ENCODE results near the gene NR1H4.
"Not testable (repeated sequence)": the region's sequence is repeated elsewhere in the genome, so short reads cannot be mapped to it uniquely, and the experiment has no call there.

NR1H4 gene

GRCh38 chr12:100518376-100518775 lies 44.7 kb downstream of the NR1H4 start:
- no peak for DNase-seq (ENCODE audit: low read depth)

- no peak for DNase-seq (ENCODE audit: low read depth)
These were observed 46.5 kb downstream of the NR1H4 start for GRCh38 chr12:100520048-100520769.

DNA sequence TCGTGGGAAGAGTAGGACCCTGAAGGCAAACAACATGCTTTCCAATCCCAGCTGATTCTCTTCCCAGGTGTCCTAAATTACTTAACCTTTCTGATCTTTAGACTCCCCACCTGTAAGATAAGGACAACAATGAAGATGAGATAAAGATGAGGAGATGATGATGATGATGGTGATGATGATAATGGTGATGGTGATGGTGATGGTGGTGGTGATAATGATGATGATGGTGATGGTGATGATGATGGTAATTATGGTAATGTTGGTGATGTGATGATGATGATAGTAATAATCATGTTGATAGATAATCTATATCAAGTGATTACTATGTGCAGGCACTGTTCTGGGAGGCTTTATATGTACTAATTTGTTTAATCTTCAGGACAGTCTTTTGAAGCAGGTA lies 48.3 kb downstream of the NR1H4 start:
- DNase-seq (ENCODE audit: low read depth), result no peak

GRCh38 chr12:100528034-100528433 lies 54.4 kb downstream of the NR1H4 start:
- no peak for DNase-seq (ENCODE audit: low read depth)

- DNase-seq (ENCODE audit: low read depth), result no peak
These were observed 54.9 kb downstream of the NR1H4 start for GRCh38 chr12:100528471-100529127.

- no peak for DNase-seq (ENCODE audit: low read depth)
These were observed 56.2 kb downstream of the NR1H4 start for GRCh38 chr12:100529756-100530350.

DNA sequence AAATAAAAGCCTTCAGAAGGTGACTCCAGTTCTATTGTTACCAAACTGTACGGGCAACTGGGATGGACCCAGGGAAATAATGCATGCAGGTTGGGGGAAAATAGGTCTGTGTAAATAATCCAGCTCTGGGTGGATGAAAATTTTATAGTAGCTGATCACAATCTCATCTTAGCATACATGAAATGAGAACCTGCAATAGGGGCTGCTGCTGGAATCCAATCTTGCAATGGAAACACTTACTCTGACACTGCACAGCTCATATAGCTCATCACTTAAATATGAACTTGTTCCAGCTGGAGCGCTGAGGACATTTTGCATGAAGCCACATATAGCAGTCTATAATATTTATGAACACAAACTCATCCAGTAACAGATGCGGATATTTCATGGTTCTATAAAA lies 59.7 kb downstream of the NR1H4 start:
- DNase-seq (ENCODE audit: low read depth), result no peak

DNA sequence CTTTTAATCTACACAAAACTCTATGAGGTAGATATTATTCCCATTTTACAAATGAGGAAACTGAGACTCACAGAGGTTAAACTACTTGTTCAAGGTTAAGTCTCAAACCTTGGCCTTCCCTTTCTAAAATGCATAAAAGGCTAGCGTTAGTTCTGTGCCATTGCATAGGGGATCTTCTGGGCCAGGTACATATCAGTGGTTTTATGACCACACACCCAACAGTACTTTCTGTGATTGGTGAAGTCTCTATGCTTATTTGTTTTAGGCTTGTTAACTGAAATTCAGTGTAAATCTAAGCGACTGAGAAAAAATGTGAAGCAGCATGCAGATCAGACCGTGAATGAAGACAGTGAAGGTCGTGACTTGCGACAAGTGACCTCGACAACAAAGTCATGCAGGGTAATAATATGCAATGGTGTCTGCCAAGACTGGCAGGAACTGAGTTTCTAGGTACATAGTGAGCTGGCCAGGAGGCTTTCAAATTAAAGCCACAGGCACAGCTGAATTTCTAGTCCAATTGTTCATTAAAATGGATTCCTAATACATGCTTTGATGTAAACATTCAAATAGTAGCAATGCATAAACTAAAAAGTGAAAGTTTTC lies 61.1 kb downstream of the NR1H4 start:
- DNase-seq (ENCODE audit: low read depth), result no peak

GRCh38 chr12:100539202-100539601 lies 65.5 kb downstream of the NR1H4 start:
- DNase-seq (ENCODE audit: low read depth), result peak; percentile 15

- no peak for DNase-seq (ENCODE audit: low read depth)
These were observed 70.5 kb downstream of the NR1H4 start for GRCh38 chr12:100544165-100544564.

DNA sequence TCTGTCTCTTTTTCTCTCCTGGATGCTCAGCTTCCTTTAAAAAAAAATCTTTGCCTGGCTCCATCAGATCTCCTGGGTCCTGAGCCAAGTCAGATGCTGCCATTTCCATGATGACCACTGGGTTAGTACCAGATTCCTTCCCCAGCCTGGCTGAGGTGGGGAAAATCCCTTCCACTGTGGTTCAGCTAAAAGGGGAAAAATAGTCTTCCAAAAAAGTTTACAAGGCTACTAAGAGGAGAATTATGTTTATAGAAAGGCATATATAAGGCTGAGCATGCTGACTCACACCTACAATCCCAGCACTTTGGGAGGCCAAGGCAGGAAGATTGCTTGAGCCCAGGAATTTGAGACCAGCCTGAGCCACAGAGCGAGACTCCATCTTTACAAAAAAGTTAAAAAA lies 71.4 kb downstream of the NR1H4 start:
- no peak for DNase-seq (ENCODE audit: low read depth)

DNA sequence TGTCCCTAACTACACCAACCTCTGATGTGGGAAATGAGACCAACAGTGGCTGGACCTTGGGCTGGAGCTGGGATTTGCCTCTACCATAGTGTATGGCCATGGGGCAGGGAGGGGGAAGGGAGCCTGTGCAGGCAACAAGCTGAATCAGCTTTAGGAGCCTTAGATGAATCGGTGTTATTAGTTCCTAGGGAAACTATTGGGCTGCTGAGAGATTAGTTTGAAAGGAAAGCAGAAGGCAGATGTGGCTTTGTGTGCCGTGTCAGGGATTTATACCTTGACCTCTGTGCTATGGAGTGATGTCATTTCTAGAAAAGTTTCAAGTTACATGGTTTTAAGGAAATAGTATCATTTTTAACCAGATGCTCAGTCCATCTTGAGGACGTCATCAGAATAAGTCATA lies 80.3 kb downstream of the NR1H4 start:
- peak; percentile 41 for DNase-seq (ENCODE audit: low read depth)

DNA sequence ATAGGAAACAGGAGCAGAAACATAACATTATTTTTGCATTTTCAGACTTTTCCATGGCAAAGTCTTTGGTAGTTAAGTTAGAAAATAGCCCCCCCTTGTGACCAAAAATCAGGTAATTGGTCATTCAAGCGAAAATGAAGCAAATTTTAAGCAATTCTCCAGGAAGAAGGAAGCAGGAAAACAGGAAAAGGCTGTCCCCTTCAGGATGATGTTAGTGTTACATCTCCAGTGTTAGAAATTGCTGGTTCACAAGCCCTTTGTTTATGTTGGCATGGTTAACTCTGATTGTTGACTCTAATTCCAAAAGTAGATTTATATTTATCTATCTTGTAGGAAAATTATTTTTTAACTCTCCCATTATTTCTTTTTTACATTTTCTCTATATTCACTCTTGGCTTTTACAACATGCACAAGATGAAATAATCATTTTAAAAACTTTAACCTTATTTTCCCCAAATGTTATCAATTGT lies 81.0 kb downstream of the NR1H4 start:
- peak; percentile 83 for DNase-seq (ENCODE audit: low read depth)

- peak; percentile 21 for DNase-seq (ENCODE audit: low read depth)
These were observed 82.1 kb downstream of the NR1H4 start for GRCh38 chr12:100555722-100556121.

GRCh38 chr12:100557357-100557756 lies 83.7 kb downstream of the NR1H4 start:
- no peak for DNase-seq (ENCODE audit: low read depth)

DNA sequence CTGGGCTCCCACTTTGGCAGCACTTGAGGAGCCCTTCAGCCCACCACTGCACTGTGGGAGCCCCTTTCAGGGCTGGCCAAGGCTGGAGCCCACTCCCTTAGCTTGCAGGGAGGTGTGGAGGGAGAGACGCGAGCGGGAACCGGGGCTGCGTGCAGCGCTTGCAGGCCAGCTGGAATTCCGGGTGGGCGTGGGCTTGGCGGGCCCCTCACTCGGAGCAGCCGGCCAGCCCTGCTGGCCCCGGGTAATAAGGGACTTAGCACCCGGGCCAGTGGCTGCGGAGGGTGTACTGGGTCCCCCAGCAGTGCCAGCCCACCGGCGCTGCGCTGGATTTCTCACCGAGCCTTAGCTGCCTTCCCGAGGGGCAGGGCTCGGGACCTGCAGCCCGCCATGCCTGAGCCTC lies 85.6 kb downstream of the NR1H4 start:
- DNase-seq (ENCODE audit: low read depth), result not testable (repeated sequence)

DNA sequence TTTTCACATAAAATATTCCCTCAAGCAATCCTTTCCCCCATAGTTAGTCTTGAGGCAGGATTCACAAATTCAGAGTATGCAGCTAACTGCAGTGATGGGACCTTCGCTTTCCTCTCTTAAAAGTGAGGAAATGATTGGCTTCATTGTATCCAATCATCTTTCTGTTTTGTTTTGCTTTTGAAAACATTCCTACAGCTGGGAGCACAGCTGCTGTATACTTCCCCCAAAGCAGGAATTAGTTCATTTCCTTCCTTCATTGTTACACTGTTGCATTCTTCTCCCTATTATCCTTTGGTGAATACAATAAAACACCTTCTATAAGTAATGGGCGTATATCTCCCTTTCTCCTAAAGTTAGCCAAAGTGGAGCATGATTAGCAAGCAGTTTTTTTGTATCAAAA lies 90.4 kb downstream of the NR1H4 start:
- no peak for DNase-seq (ENCODE audit: low read depth)

DNA sequence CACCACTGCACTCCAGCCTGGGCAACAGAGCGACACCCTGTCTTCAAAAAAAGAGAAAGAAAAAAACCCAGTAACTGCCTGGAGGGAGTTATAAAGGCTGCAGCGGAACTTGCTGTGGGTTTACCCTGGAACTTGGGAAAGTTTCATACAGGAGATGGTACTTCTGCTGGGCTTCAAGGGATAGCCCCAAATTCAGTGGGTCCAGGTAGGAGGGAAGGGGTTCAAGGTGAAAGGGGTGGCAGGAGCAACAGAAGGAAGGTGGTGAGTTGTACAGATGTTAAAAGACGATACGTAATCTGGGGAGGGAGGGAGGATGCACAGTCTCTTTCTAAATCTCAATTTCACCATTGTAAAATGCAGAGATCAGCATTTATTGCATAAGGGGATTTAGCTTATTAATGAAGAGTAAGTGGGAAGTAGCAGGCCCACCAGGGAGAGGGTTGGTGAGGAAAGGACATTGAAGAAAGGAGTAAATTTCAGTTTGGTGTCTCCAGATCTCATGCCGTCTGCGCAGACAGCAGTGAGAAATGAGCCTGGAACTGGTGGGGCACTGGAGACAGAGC lies 91.3 kb downstream of the NR1H4 start:
- no peak for DNase-seq (ENCODE audit: low read depth)

GRCh38 chr12:100565987-100566545 lies 92.4 kb downstream of the NR1H4 start:
- no peak for DNase-seq (ENCODE audit: low read depth)

GRCh38 chr12:100566887-100567637 lies 93.4 kb downstream of the NR1H4 start:
- DNase-seq (ENCODE audit: low read depth), result no peak

DNA sequence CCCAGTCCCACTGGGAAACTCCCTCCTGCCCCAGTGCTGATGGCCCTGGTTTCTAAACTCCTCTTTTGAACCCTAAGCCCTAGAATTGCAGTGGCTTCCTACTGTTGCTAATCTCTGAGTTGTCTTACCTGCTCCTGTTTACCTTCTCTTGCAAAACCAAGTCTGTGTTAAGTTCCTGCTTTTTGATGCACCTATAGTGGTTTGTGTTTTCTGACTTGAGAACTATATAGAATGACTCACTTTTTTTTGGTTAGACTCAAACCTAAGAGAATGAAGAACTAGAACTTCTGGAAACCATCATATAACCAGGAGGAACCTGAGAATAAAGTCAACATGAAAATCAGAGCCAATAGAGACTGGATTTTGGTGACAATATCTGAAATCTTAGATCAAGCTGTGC lies 94.3 kb downstream of the NR1H4 start:
- DNase-seq (ENCODE audit: low read depth), result no peak

- DNase-seq (ENCODE audit: low read depth), result no peak
These were observed 98.5 kb downstream of the NR1H4 start for GRCh38 chr12:100572184-100572583.

Data from amniotic epithelial cell (primary cell).